BLaER1 (cell line): ENCODE data around the gene PDE4A.

Experiments used
- H3K27ac ChIP-seq: shearing (Covaris generic); formaldehyde crosslinking; 2 replicates; pipeline ENCODE4 v1.8.1; 2022
- H3K27me3 ChIP-seq: shearing (Covaris generic); formaldehyde crosslinking; 2 replicates; pipeline ENCODE4 v1.8.1; 2022
- H3K36me3 ChIP-seq: shearing (Covaris generic); formaldehyde crosslinking; 2 replicates; pipeline ENCODE4 v1.8.1; 2022
- H3K4me1 ChIP-seq: shearing (Covaris generic); formaldehyde crosslinking; 2 replicates; pipeline ENCODE4 v1.8.1; 2022
- H3K4me2 ChIP-seq: shearing (Covaris generic); formaldehyde crosslinking; 2 replicates; pipeline ENCODE4 v1.8.1; 2022
- H3K4me3 ChIP-seq: shearing (Covaris generic); formaldehyde crosslinking; 2 replicates; pipeline ENCODE4 v1.8.1; 2022
- H3K9ac ChIP-seq: shearing (Covaris generic); formaldehyde crosslinking; 2 replicates; pipeline ENCODE4 v1.8.1; 2022
- H3K9me3 ChIP-seq: shearing (Covaris generic); formaldehyde crosslinking; 2 replicates; pipeline ENCODE4 v1.8.1; 2022
- H4K20me1 ChIP-seq: shearing (Covaris generic); formaldehyde crosslinking; 2 replicates; pipeline ENCODE4 v1.8.1; 2022
- Cebpa-rat ChIP-seq: shearing (Covaris generic); IDR thresholded peaks from 2 replicates; pipeline ENCODE4 v1.8.1; 2022

The PDE4A gene

DNA sequence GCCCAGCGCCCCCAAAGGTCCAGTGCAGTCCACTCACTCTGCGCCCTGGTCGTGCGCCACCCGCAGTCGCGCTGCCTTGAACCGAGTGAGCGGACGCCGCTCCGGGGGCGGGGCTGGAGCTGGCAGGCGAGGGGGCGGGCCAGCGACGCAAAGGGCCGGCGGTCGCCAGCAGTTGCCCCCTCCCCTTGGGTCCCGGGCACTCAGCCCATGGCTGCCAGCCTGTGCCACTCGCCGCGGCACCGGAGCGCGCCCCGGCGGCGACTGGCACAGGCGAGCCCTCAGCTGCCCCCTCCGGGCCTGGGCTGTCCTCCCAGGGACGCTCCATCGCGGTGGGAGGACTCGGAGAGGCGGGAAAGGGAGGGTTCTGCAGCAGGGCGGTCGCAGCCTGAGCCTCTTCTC, 97.0 kb downstream of the PDE4A start, which contains the start of gene S1PR5:
Gene S1PR5 (minus strand): TSS at position 87 of the 399 bp plus-strand sequence. CDS start 2,436 bp downstream, outside the sequence.
- TF ChIP-seq Cebpa-rat: no peak
- Histone ChIP-seq H3K4me1 (peaks cover 73% of the 10 kb centered on the region), H4K20me1 (no peaks in the 10 kb centered on the region), H3K9ac (peak within 1 kb of the TSS; percentile 81), H3K27me3 (no peaks in the 10 kb centered on the region), H3K27ac (peak within 1 kb of the TSS; percentile 68), H3K4me2 (peak within 1 kb of the TSS; percentile 100), H3K4me3 (peak within 1 kb of the TSS; percentile 73), H3K36me3 (peaks cover 13% of the 10 kb centered on the region), H3K9me3 (no peaks in the 10 kb centered on the region)

DNA sequence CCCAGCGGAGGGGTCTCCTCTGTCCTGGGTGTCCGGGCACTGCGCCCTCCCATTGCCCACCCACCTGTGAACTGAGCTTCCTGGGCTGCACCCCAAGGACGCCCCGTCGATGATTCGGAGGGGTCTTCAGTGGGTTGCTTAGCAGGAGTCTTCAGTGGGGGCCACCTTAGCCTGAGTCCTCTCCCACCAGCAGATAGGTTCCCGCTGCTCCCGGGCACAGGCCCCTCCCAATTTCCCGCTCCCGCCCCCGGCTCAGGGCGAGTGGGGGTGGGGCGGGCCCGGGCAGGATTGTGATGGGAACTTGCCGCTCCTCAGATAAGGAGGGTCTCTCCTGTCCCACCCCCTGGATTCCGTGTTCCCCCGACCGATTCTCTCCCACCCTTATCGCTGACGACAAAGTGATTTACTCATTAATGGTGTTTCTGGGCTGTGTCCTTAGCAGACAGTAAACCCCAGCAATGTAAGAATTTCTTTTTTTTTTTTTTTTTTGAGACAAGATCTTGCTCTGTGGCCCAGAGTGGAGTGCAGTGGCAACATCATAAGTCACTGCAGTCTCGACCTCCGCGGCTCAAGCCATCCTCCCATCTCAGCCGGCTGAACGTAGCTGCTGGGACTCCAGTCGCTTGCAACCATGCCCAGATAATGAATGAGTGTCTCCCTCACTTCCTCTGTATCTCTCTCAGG, 97.6 kb downstream of the PDE4A start:
- no peaks in the 10 kb centered on the region for H3K9me3 ChIP-seq
- H3K4me3 ChIP-seq: peak overlapping the region; percentile 73
- H3K36me3 ChIP-seq: peaks cover 13% of the 10 kb centered on the region
- H4K20me1 ChIP-seq: no peaks in the 10 kb centered on the region
- TF ChIP-seq Cebpa-rat: no peak
- peak overlapping the region; percentile 100 for H3K4me2 ChIP-seq
- peak overlapping the region; percentile 81 for H3K9ac ChIP-seq
- H3K27ac ChIP-seq: peak overlapping the region; percentile 68; the same call in 1 of the 2 replicates
- peaks cover 68% of the 10 kb centered on the region for H3K4me1 ChIP-seq
- no peaks in the 10 kb centered on the region for H3K27me3 ChIP-seq

DNA sequence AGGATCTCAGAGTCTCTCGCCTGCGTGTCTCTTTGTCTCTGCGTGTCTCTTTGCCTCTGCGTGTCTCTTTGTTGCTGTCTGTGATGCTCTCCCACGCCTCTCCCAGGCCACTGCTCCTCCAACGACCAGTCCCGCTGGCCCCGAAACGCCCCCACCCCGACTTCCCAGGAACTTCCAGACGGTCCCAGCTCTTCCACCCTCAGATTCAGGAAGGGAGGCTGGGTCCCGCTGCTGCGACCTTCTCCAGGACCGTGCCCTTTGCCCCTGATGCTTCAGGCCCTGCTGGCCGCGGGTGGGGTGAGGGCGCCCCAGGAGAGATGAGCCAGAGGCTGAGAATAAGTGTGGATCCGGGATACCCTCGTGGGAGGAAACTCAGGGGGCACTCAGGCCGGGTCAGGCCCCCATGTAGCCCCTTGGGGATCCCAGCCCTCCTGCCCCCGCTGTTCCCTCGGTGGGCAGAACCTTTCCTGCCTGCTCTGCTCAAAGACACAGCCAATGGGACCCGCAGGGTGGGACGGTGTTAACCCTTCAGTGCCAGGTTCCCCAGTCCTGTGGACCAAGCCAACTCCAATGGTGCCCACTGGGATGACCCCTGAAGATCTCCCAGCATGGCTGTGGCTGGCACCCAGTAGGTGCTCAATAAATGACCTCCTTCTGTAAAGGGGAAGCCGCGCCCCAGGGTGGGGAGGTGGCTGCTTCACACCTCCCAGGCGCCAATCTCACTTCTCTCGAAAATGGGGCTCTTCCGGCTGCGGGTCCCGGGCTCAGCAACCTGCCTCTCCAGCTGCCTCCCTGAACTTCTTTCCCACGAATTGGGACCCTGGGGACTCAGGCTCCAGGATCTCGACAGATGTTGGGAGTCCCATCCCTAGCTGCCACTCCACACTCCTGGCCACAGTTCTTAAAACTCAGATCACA, 98.4 kb downstream of the PDE4A start:
- H3K27me3 ChIP-seq: no peaks in the 10 kb centered on the region
- TF ChIP-seq Cebpa-rat: no peak
- peaks cover 10% of the 10 kb centered on the region for H3K36me3 ChIP-seq
- H3K9me3 ChIP-seq: no peaks in the 10 kb centered on the region
- H3K4me1 ChIP-seq: peaks cover 64% of the 10 kb centered on the region
- peak overlapping the region; percentile 68; the same call in 1 of the 2 replicates for H3K27ac ChIP-seq
- H3K4me3 ChIP-seq: peak overlapping the region; percentile 73
- no peaks in the 10 kb centered on the region for H4K20me1 ChIP-seq
- H3K9ac ChIP-seq: peak overlapping the region; percentile 81; the same call in 1 of the 2 replicates
- H3K4me2 ChIP-seq: peak overlapping the region; percentile 100
